ENCODE results near the gene RELN. TPM values are rescaled to one million over a fixed set of nuclear protein-coding genes. Genes with fewer than 3 reads are reported as not detected.

Gene RELN
- total RNA-seq, 1 experiment from 2014 or later, result 0.20 TPM

DNA sequence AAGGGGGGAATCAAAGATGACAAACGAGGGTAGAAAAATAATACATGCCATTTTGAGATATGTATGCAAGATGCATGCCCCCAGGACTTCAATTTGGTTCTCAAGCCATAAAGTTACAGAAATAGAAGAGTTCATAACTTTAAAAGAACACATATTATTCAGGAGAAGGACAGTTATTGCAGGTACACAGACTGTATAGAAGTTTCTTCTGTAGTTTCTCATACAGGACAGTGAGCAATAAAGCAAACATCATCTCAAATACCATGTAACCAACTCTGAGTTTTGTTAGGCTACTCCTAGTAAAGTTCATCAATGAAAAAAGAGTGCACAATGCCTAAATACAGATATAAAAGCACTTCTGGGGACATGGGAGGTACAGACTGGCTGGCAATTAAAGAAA lies 226.6 kb downstream of the RELN start:
- Mint-ChIP-seq H3K27me3 (ENCODE audit: low read depth) (no peaks in the 10 kb centered on the region; the same call in 1 of the 2 replicates), H3K9me3 (no peaks in the 10 kb centered on the region), H3K4me1 (peaks cover 19% of the 10 kb centered on the region), H3K4me3 (no peak overlapping the region), H3K27ac (no peak overlapping the region), H3K36me3 (no peaks in the 10 kb centered on the region)
- ChIA-PET POLR2A (no interaction called here), CTCF (no interaction called here)
- ATAC-seq (no peak), DNase-seq (ENCODE audit: low spot score) (no peak)
- TF ChIP-seq, protein P1, sequence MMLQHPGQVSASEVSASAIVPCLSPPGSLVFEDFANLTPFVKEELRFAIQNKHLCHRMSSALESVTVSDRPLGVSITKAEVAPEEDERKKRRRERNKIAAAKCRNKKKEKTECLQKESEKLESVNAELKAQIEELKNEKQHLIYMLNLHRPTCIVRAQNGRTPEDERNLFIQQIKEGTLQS (CRISPR knock-in tag; conservative IDR thresholded peaks at IDR 0.05), result no peak
- TF ChIP-seq, protein P2, sequence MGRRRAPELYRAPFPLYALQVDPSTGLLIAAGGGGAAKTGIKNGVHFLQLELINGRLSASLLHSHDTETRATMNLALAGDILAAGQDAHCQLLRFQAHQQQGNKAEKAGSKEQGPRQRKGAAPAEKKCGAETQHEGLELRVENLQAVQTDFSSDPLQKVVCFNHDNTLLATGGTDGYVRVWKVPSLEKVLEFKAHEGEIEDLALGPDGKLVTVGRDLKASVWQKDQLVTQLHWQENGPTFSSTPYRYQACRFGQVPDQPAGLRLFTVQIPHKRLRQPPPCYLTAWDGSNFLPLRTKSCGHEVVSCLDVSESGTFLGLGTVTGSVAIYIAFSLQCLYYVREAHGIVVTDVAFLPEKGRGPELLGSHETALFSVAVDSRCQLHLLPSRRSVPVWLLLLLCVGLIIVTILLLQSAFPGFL (CRISPR knock-in tag; IDR thresholded peaks at IDR 0.05; ENCODE audit: borderline replicate concordance), result no peak
- TF ChIP-seq ZNF232 (CRISPR knock-in tag; IDR thresholded peaks at IDR 0.05), result no peak
- no peak for TF ChIP-seq TEAD4 (CRISPR knock-in tag; IDR thresholded peaks at IDR 0.05)

DNA sequence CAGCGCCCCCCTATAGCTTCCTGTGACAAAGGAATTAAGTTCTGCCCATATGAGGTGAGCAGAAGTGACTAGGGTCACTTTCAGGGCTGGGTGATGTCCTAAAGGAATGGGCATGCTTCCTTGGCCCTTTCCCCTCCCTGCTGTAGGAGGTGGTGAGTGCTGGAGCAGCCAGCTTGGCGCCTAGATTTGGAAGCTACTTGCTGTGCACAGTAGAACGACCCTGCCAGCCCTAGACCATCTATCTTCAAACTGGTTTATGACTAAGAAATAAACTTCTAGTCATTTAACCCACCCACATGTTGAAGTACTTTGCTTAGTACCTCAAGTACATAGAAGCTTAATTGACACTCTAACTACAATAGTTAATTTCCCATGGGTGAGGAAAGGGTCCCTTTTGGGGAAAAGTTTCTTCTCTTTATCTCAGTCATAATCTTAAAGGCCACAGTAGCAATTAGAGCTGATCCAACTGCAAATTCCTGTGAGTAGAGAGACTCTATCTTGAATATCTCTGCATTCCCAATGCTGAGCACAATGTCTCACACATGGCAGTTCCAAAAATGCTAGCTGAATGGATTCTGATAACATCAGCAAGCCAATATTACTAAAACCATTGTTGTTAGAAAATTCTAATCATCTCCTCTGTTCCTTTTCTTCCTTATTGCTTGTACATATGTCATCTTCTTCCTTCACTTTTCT lies 227.2 kb downstream of the RELN start:
- Mint-ChIP-seq H3K27me3 (ENCODE audit: low read depth) (no peaks in the 10 kb centered on the region; the same call in 1 of the 2 replicates), H3K4me3 (no peak overlapping the region), H3K9me3 (no peaks in the 10 kb centered on the region), H3K4me1 (peaks cover 19% of the 10 kb centered on the region), H3K36me3 (no peaks in the 10 kb centered on the region), H3K27ac (no peak overlapping the region)
- ChIA-PET POLR2A (no interaction called here), CTCF (no interaction called here)
- no peak; the same call in 1 of the 2 replicates for ATAC-seq
- DNase-seq (ENCODE audit: low spot score), result no peak
- TF ChIP-seq ZNF416 (CRISPR knock-in tag; IDR thresholded peaks at IDR 0.05), result no peak
- TF ChIP-seq OVOL2 (CRISPR knock-in tag; IDR thresholded peaks at IDR 0.05; ENCODE audit: borderline replicate concordance), result no peak
- no peak for TF ChIP-seq NR2C2 (CRISPR knock-in tag; IDR thresholded peaks at IDR 0.05)
- no peak for TF ChIP-seq ZNF263 (CRISPR knock-in tag; IDR thresholded peaks at IDR 0.05; ENCODE audit: low read depth)
- TF ChIP-seq RORB (CRISPR knock-in tag; IDR thresholded peaks at IDR 0.05), result no peak
- no peak for TF ChIP-seq FOXK1 (CRISPR knock-in tag; IDR thresholded peaks at IDR 0.05)
- TF ChIP-seq ZNF396 (CRISPR knock-in tag; IDR thresholded peaks at IDR 0.05; ENCODE audit: borderline replicate concordance), result no peak
- TF ChIP-seq, protein P3, sequence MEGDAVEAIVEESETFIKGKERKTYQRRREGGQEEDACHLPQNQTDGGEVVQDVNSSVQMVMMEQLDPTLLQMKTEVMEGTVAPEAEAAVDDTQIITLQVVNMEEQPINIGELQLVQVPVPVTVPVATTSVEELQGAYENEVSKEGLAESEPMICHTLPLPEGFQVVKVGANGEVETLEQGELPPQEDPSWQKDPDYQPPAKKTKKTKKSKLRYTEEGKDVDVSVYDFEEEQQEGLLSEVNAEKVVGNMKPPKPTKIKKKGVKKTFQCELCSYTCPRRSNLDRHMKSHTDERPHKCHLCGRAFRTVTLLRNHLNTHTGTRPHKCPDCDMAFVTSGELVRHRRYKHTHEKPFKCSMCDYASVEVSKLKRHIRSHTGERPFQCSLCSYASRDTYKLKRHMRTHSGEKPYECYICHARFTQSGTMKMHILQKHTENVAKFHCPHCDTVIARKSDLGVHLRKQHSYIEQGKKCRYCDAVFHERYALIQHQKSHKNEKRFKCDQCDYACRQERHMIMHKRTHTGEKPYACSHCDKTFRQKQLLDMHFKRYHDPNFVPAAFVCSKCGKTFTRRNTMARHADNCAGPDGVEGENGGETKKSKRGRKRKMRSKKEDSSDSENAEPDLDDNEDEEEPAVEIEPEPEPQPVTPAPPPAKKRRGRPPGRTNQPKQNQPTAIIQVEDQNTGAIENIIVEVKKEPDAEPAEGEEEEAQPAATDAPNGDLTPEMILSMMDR (IDR thresholded peaks at IDR 0.05), result no peak
- TF ChIP-seq, protein P4, sequence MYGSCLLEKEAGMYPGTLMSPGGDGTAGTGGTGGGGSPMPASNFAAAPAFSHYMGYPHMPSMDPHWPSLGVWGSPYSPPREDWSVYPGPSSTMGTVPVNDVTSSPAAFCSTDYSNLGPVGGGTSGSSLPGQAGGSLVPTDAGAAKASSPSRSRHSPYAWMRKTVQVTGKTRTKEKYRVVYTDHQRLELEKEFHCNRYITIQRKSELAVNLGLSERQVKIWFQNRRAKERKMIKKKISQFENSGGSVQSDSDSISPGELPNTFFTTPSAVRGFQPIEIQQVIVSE (CRISPR knock-in tag; IDR thresholded peaks at IDR 0.05; ENCODE audit: borderline replicate concordance), result no peak
- TF ChIP-seq, protein P5, sequence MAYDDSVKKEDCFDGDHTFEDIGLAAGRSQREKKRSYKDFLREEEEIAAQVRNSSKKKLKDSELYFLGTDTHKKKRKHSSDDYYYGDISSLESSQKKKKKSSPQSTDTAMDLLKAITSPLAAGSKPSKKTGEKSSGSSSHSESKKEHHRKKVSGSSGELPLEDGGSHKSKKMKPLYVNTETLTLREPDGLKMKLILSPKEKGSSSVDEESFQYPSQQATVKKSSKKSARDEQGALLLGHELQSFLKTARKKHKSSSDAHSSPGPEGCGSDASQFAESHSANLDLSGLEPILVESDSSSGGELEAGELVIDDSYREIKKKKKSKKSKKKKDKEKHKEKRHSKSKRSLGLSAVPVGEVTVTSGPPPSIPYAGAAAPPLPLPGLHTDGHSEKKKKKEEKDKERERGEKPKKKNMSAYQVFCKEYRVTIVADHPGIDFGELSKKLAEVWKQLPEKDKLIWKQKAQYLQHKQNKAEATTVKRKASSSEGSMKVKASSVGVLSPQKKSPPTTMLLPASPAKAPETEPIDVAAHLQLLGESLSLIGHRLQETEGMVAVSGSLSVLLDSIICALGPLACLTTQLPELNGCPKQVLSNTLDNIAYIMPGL (CRISPR knock-in tag; IDR thresholded peaks at IDR 0.05), result no peak

DNA sequence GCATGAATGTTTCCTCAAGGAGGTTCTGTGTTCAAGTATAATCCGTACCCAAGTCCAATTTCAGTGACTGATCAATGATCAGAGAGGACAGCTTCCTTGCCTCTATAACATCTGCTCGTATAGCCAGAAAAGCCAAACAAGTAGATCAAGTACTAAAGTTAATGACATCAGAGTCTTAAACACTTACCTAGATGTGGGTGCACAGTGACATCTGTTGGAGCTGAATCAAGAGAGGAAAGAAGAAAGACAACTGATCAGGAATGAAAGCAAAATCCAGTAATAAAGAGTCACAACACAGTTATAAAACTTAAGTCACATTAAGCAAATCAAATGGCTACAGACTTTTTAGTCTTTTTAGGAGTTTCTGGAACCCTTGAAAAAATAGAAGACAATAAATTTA lies 236.5 kb downstream of the RELN start:
- CTCF ChIA-PET, result no interaction called here
- no peak for ATAC-seq
- no peak overlapping the region for H3K4me3 Mint-ChIP-seq
- no peak for TF ChIP-seq ZNF263 (CRISPR knock-in tag; IDR thresholded peaks at IDR 0.05; ENCODE audit: low read depth)
- TF ChIP-seq, protein P6, sequence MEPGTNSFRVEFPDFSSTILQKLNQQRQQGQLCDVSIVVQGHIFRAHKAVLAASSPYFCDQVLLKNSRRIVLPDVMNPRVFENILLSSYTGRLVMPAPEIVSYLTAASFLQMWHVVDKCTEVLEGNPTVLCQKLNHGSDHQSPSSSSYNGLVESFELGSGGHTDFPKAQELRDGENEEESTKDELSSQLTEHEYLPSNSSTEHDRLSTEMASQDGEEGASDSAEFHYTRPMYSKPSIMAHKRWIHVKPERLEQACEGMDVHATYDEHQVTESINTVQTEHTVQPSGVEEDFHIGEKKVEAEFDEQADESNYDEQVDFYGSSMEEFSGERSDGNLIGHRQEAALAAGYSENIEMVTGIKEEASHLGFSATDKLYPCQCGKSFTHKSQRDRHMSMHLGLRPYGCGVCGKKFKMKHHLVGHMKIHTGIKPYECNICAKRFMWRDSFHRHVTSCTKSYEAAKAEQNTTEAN (CRISPR knock-in tag; IDR thresholded peaks at IDR 0.05), result no peak
- no peak for TF ChIP-seq PRRX2 (CRISPR knock-in tag; IDR thresholded peaks at IDR 0.05)
- TF ChIP-seq, protein P1 (CRISPR knock-in tag; conservative IDR thresholded peaks at IDR 0.05), result no peak
- TF ChIP-seq ESRRA (CRISPR knock-in tag; IDR thresholded peaks at IDR 0.05; ENCODE audit: borderline replicate concordance), result no peak
- TF ChIP-seq TEAD4 (CRISPR knock-in tag; IDR thresholded peaks at IDR 0.05), result no peak
- no peak for TF ChIP-seq ZNF317 (CRISPR knock-in tag; IDR thresholded peaks at IDR 0.05; ENCODE audit: borderline replicate concordance, low read depth)
- TF ChIP-seq ZNF138 (CRISPR knock-in tag; conservative IDR thresholded peaks at IDR 0.05), result no peak
- TF ChIP-seq NFYB (CRISPR knock-in tag; conservative IDR thresholded peaks at IDR 0.05; ENCODE audit: low read depth), result no peak
- TF ChIP-seq, protein P7, sequence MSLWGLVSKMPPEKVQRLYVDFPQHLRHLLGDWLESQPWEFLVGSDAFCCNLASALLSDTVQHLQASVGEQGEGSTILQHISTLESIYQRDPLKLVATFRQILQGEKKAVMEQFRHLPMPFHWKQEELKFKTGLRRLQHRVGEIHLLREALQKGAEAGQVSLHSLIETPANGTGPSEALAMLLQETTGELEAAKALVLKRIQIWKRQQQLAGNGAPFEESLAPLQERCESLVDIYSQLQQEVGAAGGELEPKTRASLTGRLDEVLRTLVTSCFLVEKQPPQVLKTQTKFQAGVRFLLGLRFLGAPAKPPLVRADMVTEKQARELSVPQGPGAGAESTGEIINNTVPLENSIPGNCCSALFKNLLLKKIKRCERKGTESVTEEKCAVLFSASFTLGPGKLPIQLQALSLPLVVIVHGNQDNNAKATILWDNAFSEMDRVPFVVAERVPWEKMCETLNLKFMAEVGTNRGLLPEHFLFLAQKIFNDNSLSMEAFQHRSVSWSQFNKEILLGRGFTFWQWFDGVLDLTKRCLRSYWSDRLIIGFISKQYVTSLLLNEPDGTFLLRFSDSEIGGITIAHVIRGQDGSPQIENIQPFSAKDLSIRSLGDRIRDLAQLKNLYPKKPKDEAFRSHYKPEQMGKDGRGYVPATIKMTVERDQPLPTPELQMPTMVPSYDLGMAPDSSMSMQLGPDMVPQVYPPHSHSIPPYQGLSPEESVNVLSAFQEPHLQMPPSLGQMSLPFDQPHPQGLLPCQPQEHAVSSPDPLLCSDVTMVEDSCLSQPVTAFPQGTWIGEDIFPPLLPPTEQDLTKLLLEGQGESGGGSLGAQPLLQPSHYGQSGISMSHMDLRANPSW (CRISPR knock-in tag; conservative IDR thresholded peaks at IDR 0.05; ENCODE audit: low read depth), result no peak
- no peak for TF ChIP-seq ZNF396 (CRISPR knock-in tag; IDR thresholded peaks at IDR 0.05; ENCODE audit: borderline replicate concordance)

More for the DNA sequence above, 236.5 kb downstream of the RELN start:
- no peaks in the 10 kb centered on the region for H3K36me3 Mint-ChIP-seq
- no peak overlapping the region for H3K27ac Mint-ChIP-seq
- peaks cover 8% of the 10 kb centered on the region for H3K4me1 Mint-ChIP-seq
- H3K27me3 Mint-ChIP-seq (ENCODE audit: low read depth), result no peaks in the 10 kb centered on the region
- no peaks in the 10 kb centered on the region for H3K9me3 Mint-ChIP-seq
- no peak for DNase-seq (ENCODE audit: low spot score)
- POLR2A ChIA-PET, result no interaction called here
